GM10847 (cell line): ENCODE data around the gene TMEM260.

ENCODE experiments used
- POLR2A ChIP-seq: IDR thresholded peaks from 2 replicates; pipeline ENCODE4 v1.6.1; 2011; ENCODE audit not compliant: insufficient read length; ENCODE audit errors: extremely low read depth

The TMEM260 gene

DNA sequence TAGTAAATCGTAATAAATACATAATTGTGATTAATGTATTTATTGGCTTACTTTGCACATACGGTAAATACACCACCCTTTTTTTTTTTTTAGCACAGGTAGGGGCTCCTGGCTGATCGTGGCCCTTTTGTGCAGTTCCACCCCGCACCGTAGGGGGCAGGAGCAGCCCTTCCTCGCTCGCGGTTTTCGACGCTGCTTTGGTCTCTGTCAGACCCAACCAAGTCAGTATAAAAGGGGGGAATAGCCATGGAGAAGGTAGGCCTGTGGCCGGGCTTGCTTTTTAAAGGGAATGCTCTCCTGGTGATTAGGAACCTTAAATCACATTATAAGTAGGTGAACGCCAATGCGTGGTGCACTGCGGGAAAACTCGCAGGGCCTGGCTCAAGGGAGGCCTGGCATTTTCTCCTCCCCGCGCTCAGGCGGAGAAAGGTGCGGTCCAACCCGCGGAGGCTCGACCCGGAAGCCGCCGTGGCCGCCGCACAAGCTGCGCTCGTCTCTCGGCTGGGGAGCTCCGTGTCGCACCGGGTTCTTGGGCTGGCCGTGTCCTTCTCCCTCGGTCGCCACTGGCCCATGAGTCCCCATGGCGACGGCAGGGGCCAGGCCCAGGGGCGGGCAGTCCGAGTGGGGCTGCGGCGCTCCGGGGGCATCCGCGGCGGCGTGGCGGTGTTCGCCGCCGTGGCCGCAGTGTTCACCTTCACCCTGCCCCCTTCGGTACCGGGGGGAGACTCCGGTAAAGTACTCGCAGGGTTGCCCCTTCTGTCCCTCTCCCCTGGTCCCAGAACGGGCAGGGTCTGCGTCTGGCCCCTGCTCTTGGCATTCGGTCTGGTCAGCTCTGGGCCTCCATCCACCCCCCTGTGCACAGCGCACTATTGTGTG, at the start of gene TMEM260:
TSS of gene TMEM260 (plus strand) at position 454 of the 876 bp plus-strand sequence. CDS start at position 571, 117 bp downstream.
- peak; percentile 95 for TF ChIP-seq POLR2A

DNA sequence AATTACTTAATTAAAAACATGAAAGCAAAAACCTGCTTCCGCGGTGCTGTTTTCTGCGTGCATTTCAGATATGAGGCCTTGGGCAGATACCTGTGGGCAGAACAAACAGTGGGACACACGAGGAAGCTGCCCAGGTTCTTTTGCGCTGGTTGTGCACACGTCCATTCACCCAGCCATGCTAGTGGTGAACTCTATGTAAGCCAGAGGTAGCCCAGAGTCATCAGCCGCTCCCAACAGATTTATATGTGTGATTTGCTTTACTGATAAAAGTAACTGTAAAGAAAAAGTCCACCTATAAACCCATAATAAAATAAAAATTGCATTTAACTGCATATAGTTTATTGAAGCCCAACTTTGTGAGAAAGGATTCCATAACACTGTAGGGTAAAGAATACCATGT, 47.1 kb upstream of the TMEM260 start:
- TF ChIP-seq POLR2A, result no peak

DNA sequence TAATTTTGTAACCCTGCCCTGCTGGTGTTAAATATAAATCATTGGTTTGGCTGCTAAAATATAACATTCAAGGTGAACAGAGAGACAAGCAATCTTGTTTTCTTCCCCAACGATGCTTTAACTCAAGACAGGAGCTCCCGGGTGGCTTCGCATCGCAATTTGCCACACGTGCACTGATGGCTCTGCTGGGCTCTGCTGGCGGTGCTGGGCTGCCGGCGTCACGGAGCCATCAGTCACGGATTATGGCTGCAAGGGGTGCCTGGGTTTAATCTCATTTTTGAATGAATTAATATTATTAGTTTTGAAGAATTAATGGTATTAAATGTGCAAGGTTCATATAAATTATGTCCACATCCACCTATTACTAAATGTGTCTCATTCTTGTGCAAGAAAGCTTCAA, 44.9 kb upstream of the TMEM260 start:
- no peak for TF ChIP-seq POLR2A

DNA sequence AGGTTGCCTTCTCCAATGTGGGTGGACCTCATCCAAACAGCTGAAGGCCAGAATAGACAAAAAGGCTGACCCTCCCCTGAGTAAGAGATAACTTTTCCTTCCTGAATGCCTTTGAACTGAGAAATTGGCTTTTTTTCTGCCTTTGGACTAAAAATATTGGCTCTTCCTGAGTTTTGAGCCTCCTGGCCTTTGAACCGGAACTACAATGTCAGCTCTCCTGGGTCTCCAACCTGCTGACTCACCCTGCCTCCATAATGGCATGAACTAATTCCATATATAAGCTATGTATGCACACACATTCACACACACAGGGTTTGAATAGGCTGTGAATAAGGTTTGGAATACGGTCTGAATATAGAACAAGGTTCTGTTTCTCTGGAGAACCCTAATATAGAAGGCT, 39.7 kb upstream of the TMEM260 start:
- TF ChIP-seq POLR2A, result no peak

DNA sequence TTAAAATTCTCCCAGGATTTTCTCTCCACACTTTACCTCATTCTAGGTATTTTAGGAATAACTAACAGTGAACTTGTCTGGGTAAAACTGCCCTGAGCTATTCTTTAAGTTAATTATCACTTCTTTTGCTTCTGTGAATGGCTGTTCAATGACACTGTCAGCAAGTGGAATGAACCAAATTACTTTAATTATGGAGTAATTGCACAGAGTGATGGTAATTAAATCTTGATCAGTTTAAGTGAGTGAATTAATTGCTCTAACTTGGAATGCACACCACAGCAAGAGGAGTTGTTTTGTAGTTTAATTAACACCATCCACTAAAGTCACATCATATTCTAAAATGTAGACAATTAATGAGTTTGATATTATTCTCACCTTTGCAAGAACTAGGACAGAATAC, 36.2 kb upstream of the TMEM260 start:
- TF ChIP-seq POLR2A, result no peak

DNA sequence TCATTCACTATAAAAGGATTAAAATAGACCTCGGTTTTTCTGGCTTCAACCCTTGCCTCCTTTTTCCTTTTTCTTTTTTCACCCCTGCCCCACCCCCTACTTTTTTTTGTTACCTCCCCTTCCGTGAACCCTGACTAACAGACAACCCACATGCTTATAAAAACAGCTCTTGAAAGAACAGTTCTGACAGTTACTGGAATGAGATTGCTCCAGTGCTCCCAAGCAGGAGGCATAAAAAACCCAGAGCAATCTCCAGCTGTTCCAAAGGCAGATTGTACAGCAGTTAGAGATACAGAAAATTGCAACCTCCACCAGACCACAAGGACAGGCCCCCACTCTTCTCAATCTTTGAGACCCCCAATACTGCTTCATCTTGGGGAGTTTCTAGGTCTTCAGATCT, 29.9 kb upstream of the TMEM260 start:
- TF ChIP-seq POLR2A, result no peak

DNA sequence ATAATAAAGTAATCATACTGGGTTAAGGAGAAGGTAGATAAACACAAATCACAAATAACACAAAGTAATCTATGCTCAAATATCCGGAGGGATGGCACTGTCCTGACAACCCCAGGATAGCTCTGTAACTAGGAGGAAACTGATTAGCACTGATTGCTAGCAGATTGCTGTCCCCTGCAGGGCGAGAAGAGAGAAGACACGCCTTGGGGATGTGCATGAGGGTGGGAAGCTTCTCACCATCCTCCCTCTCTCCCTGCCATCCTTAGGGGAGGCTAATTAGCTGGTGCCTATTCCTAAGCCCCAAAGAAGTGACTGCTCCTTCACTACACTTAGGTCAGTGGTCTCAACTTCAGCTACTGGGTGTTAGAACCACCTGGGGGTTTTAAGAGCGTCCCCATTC, 27.0 kb upstream of the TMEM260 start:
- TF ChIP-seq POLR2A, result no peak

DNA sequence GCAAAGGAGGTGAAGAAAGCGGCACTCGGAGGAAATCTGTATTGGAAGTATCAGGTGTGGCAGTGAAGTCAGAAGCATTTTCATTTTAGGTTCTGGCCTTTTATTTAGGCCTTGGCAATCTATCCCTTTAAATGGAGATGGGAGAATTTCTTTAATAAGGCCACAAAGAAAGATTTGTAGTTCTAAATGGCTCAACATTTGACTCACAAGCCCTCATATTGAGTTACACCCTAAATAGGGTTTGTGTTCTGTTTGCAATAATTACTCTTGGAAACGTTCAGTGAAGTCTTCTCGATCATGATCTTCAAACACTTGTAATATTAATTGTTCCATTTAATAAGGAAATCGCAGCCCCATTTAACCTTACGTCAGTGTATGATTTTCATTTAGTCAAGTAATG, 25.3 kb upstream of the TMEM260 start:
- no peak for TF ChIP-seq POLR2A

DNA sequence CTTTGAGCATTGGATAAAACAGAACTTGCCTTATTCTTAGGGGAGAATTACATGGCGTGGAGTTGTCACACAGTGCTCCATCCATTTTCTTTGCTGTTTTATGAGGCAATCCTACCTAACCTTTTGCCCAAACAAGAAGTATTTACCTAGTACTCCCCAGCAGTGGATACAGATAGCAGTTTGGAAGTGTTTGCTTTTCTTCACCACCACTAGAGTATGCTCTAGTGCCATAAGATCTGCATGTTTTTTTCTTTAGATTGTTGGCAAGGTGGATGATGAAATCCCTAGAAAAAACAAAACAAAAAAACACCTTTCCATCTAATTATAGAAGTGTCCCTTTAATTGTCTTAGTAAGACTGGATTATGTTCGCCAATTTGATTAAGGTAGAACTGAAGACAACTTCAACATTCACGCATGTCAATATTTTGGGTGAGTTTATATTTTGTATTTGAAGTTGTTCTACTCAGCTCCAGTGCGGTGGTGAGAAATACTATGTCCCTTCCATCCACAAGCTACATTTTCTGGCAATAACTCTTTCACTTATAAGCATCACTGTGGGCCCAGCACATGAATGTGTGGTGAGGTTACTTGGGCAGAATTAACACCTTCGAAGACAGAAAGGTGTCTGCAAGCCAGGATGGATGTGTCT, 23.6 kb upstream of the TMEM260 start:
- TF ChIP-seq POLR2A, result no peak

DNA sequence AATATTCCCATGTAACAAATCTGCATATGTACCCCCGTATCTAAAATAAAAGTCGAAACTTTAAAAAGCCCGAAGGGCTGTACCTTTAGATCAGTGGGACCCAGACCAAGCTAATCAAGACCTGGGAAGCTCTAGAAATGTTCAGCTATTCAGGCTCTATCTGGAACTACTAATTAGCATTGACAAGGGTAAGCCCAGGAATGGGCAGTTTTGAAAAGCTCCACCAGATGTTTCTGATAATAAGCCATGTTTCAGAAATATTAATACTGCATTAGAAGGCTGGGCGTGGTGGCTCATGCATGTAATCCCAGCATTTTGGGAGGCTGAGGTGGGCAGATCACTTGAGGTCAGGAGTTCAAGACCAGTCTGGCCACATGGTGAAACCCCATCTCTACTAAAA, 20.4 kb upstream of the TMEM260 start:
- TF ChIP-seq POLR2A, result no peak

DNA sequence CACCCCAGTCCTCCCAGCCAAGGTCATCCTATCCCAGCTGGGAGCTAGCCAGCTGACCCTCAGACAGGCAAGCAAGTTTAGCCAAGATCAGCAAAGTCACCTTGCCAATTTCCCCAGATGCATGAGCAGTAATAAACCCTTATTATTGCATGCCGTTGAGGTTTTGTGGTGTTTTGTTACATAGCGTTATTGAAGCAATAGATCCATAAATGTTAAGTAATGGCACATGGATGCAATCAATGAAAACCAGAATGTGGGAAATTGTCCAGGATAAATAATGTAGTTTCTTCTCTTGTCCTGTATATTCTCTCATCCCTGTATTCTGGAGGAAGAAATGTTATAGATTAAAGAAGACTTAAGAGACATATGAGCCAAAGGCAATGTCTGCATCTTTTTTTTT, 18.0 kb upstream of the TMEM260 start:
- no peak for TF ChIP-seq POLR2A

DNA sequence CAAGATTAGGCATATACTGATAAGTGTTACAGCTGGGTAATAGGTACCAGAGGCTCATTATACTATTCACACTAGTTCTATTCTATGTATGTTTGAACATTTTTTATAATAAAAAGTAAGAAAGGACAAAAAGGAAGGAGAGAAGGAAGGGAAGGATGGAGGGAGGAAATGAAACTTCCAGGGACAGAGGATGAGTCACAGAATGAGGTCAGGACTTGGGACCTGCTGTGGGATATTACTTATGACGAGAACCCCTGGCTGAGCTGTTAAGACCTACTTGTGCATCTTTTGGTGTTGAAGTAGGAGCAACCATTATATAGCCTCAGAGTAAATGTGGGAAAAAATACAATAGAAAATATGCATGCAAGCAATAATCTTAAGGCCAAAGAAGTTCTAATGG, 16.7 kb upstream of the TMEM260 start:
- TF ChIP-seq POLR2A, result no peak

DNA sequence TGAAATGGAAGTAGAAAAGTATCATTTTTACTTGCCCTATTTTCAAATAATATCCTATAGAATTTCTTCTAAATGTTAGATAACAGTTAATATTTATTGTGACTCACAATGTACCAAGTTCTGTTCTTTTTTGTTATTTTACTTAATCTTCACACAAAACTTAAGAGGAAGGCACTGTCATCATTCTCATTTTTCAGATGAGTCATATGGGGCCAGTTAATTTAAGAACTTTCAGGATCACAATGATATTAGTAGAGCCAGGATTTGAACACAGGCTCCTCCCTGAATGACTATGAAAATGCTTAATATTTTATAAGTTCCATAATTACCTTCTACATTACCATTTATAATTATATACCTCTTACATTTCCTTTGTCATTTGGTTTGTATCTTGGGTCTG, 10.4 kb upstream of the TMEM260 start:
- no peak for TF ChIP-seq POLR2A

DNA sequence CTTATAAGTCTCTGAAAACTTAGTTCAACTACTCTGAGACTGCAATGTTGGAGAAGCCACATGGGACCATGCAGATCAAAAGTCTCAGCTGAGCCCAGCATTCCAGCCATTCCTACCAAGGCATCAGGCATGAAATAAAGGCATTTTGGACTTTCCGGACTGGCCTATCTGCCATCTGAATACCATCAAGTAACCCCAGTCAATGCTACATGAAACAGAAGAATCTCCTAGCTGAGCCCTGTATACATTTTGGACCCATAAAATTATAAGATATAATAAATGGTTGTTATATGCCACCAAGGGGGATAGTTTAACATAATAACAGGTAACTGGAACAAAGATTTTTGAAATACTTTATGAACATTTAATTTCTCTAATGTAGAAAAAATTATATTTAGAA, 9.3 kb upstream of the TMEM260 start:
- TF ChIP-seq POLR2A, result no peak

DNA sequence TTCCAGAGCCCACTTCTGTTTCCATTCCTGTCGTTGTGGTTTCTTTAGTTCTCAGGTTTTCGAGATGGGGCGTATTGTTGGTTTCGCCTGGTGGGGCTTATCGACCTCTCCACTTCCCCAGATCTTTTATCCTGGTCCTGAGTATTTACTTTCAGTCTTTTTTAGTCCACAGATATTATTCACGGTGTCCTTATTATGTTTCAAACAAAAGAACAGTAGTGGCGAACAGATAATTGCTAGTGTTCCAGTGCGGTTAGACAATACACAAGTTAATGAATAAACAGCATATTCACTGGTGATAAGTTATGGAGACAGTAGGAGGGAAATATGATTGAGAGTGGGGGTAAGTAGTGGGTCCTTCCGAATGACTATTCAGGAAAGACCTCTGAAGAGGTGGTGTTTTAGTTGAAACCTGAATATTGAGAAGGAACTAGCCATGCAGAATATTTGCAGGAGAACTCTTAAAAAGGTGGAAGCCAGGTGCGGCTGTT, 668 bp downstream of the TMEM260 start:
- no peak for TF ChIP-seq POLR2A

DNA sequence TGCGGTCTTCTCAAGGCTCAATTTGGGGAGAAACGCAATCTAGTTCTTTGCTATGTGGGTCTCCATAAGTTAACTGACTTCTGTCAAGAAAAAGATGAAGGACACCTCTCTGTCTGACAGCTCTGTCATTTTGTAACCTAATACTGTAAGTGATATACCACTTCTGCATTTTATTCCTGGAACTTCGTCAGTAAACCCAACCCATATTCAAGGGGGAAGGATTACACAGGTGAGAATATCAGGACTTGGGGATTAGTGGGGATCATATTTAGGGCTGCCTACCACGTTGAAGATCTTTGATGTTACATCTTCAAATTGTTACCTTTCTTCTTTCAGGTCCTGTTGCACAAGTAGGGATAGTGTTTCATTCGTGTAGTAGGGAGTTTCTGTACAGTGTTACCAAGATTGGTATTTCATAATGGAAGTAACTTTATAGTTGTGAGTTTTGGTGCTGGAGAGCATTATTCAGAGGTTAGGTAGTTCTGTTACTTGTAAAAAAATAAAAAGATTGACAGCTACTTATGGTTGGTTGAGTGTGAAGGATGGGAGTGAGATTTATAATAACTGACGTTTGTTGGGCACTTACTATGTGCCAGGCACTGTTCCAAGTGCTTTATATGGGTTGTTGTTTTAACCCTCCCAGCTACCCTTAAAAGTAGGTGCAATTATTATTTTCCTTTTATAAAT, 1.6 kb downstream of the TMEM260 start:
- no peak for TF ChIP-seq POLR2A
